BE2C (cell line): Measurements from ENCODE around the gene SPANXN2. TPM values are rescaled to one million over a fixed set of nuclear protein-coding genes. Genes with fewer than 3 reads are reported as not detected.
"Not testable (repeated sequence)": the region's sequence is repeated elsewhere in the genome, so short reads cannot be mapped to it uniquely, and the experiment has no call there.

Source experiments
- DNase-seq: peaks from one replicate; pipeline ENCODE4 v3.0.0-alpha.2; 2020
- H3K27me3 ChIP-seq: fragments of 250-450 bp; sonication (Bioruptor Pico); 2 replicates; pipeline ENCODE4 v1.5.1; 2020; ENCODE audit warnings: mild to moderate bottlenecking
- H3K36me3 ChIP-seq: fragments of 250-450 bp; sonication (Bioruptor Pico); 2 replicates; pipeline ENCODE4 v1.5.1; 2020; ENCODE audit warnings: mild to moderate bottlenecking
- H3K4me1 ChIP-seq: fragments of 250-450 bp; sonication (Bioruptor Pico); 2 replicates; pipeline ENCODE4 v1.5.1; 2020
- H3K4me3 ChIP-seq: 2 replicates; pipeline ENCODE4 v1.5.1; 2011; ENCODE audit warnings: low read depth, low read length
- H3K9me3 ChIP-seq: fragments of 250-450 bp; sonication (Bioruptor Pico); 2 replicates; pipeline ENCODE4 v1.5.1; 2020
- polyA plus RNA-seq: library from polyadenylated mRNA; unstranded; fragments of >200 nt; gene quantifications from one replicate; pipeline ENCODE4 v1.2.1, GENCODE V29; 2012; ENCODE audit warnings: low read depth, missing spikeins; ENCODE audit not compliant: insufficient read length, insufficient read depth
- TF ChIP-seq, protein P1 (sequence below): IDR thresholded peaks from 2 replicates; pipeline ENCODE4 v1.5.1; 2012; ENCODE audit warnings: mild to moderate bottlenecking, low read depth, low read length

Gene SPANXN2, protein sequence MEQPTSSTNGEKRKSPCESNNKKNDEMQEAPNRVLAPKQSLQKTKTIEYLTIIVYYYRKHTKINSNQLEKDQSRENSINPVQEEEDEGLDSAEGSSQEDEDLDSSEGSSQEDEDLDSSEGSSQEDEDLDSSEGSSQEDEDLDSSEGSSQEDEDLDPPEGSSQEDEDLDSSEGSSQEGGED
- not detected for polyA plus RNA-seq

DNA sequence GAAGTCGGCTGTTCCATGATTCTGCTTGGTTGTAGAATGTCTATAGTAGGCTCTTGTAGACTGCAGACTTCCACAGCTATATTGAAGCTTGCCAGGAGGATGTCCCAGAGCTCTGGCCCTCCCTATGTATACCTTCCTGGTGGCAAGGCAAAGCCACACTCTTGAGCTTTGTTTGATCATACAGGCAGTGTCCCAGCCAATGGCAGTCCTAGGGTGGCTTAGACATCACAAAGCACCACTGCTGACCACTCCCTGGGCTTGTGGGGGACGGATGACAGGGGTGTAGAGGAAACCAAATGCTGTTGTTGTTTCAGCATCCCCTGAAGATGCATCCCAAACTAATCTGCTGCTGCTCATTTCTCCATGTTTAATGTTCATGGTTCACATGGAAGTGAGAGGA is at the start of gene SPANXN2:
SPANXN2 (minus strand) TSS at position 101 of the 400 bp plus-strand sequence; CDS start at position 17, 84 bp downstream.
- not testable (repeated sequence) for H3K36me3 ChIP-seq, H3K4me3 ChIP-seq, H3K9me3 ChIP-seq, H3K27me3 ChIP-seq, H3K4me1 ChIP-seq, DNase-seq

DNA sequence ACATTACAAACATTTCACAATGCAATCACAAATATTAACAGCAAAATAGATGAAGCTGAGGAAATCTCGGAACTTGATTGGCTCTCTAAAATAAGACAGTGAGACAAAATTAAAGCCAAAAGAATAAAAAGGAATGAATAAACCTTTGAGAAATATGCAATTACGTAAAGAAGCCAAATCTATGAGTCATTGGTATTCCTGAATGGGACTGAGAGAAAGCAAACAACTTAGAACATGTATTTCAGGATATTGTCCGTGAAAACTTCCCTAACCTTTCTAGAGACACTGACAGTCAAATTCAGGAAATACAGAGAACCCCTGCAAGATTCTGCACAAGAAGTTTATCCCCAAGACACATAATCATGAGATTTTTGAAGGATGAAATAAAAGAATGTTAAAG is 48.4 kb upstream of the SPANXN2 start:
- no peaks in the 10 kb centered on the region for H3K4me1 ChIP-seq
- TF ChIP-seq, protein P1, sequence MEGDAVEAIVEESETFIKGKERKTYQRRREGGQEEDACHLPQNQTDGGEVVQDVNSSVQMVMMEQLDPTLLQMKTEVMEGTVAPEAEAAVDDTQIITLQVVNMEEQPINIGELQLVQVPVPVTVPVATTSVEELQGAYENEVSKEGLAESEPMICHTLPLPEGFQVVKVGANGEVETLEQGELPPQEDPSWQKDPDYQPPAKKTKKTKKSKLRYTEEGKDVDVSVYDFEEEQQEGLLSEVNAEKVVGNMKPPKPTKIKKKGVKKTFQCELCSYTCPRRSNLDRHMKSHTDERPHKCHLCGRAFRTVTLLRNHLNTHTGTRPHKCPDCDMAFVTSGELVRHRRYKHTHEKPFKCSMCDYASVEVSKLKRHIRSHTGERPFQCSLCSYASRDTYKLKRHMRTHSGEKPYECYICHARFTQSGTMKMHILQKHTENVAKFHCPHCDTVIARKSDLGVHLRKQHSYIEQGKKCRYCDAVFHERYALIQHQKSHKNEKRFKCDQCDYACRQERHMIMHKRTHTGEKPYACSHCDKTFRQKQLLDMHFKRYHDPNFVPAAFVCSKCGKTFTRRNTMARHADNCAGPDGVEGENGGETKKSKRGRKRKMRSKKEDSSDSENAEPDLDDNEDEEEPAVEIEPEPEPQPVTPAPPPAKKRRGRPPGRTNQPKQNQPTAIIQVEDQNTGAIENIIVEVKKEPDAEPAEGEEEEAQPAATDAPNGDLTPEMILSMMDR, result no peak
- H3K9me3 ChIP-seq, result no peaks in the 10 kb centered on the region
- DNase-seq, result no peak
- no peaks in the 10 kb centered on the region for H3K27me3 ChIP-seq
- no peaks in the 10 kb centered on the region for H3K36me3 ChIP-seq
- no peak overlapping the region for H3K4me3 ChIP-seq

DNA sequence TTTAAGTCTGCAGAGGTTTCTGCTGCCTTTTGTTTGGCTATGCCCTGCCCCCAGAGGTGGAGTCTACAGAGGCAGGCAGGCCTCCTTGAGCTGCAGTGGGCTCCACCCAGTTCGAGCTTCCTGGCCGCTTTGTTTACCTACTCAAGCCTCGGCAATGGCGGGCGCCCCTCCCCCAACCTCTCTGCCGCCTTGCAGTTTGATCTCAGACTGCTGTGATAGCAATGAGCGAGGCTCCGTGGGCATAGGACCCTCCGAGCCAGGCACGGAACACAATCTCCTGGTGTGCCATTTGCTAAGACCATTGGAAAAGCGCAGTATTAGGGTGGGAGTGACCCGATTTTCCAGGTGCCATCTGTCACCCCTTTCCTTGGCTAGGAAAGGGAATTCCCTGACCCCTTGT is 47.2 kb upstream of the SPANXN2 start:
- not testable (repeated sequence) for H3K4me1 ChIP-seq, H3K36me3 ChIP-seq, H3K27me3 ChIP-seq, H3K4me3 ChIP-seq, H3K9me3 ChIP-seq, DNase-seq

DNA sequence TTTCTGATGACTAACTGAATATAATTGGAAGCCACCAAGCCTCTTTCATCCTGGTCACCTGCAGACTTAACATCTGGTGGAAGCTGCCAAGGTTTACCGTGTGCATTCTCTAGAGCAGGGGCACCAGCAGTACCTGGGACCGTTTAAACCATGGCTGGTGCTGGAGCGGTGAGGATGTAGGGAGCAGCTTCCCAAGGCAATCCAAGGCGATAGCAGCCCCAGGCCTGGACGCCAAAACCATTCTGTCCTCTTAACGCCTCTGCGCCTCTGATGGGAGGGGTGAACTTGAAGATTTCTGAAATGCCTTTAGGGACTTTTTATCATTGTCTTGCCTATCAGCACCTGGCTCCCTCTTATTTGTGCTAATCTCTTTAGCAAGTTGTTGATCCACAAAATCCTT is 37.3 kb upstream of the SPANXN2 start:
- Histone ChIP-seq H3K4me1 (no peaks in the 10 kb centered on the region), H3K36me3 (no peaks in the 10 kb centered on the region), H3K4me3 (no peak overlapping the region), H3K9me3 (no peaks in the 10 kb centered on the region), H3K27me3 (no peaks in the 10 kb centered on the region)
- DNase-seq, result no peak
- TF ChIP-seq, protein P1, result no peak

DNA sequence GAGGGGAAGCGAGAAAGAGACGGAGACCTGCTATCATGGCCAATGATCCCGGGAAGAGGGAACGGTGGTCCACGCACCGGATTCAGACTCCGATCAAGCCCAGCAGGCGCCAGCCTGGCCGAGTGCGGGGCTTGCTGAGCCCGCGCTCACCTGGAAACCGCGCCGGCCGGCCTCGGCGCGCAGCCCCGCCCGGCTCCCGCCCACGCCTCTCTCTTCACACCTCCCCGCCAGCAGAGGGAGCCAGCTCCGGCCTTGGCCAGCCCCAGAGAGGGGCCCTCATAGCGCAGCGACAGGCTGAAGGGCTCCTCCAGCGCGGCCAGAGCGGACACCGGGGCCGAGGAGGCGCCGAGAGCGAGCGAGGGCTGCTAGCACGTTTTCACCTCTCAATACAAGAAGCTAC is 36.8 kb upstream of the SPANXN2 start:
- no peaks in the 10 kb centered on the region for H3K4me1 ChIP-seq
- no peaks in the 10 kb centered on the region for H3K36me3 ChIP-seq
- TF ChIP-seq, protein P1, result no peak
- H3K27me3 ChIP-seq, result no peaks in the 10 kb centered on the region
- H3K9me3 ChIP-seq, result no peaks in the 10 kb centered on the region
- no peak for DNase-seq
- H3K4me3 ChIP-seq, result no peak overlapping the region

DNA sequence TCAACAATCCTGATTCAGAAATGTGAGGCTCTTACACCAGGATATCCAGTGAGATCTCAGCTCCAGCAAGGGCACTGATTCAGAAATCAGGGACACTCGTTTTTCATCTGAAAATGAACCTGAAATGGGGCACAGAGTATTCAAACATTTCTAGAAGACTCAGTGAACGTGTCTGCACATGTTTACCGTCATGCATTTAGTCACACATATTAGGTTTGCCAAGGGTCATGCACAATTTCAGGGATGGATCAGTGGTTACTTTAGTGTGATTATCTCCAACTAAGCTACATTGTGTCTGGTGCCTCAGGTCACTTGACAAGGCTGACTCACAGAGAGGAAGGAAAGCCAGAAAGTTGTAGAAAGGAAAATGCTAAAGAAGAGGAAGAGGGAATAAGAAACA is 33.6 kb upstream of the SPANXN2 start:
- TF ChIP-seq, protein P1, result no peak
- Histone ChIP-seq H3K36me3 (no peaks in the 10 kb centered on the region), H3K4me3 (no peak overlapping the region), H3K27me3 (no peaks in the 10 kb centered on the region), H3K9me3 (no peaks in the 10 kb centered on the region), H3K4me1 (no peaks in the 10 kb centered on the region)
- DNase-seq, result no peak

DNA sequence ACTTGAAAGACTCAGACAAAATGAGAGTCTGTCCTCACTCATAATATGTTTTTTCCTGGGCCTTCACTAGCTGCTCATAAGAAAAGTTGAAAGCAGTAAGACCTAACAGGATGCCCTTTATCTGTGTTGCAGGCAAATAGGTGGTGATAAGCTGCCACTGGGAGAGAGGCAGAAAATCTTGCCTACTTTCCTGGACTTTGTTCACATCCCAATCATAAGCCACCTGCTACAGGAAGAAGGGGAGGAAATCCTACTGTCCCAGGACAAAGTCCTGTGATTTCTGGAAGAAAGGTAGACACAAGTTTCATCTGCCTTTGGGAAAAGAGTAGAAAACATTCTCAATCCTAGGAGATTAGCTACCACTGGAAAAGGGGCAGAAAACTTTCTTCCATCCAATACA is 13.3 kb upstream of the SPANXN2 start:
- Histone ChIP-seq H3K9me3 (no peaks in the 10 kb centered on the region), H3K4me1 (no peaks in the 10 kb centered on the region), H3K36me3 (no peaks in the 10 kb centered on the region), H3K4me3 (no peak overlapping the region), H3K27me3 (no peaks in the 10 kb centered on the region)
- DNase-seq, result no peak
- TF ChIP-seq, protein P1, result no peak
